Parathyroid adenoma (tissue), 2 donors: Measurements from ENCODE around the gene LANCL2.
"Not testable (repeated sequence)": the region's sequence is repeated elsewhere in the genome, so short reads cannot be mapped to it uniquely, and the experiment has no call there.

ENCODE experiments used
- H2AFZ ChIP-seq: fragments of 300-600 bp; sonication (generic); one replicate; pipeline ENCODE4 v1.7.0; 2017; ENCODE audit warnings: antibody characterized with exemption, mild to moderate bottlenecking
- H3K27ac ChIP-seq: fragments of 300-600 bp; sonication (generic); one replicate; pipeline ENCODE4 v1.7.0; 2017
- H3K27me3 ChIP-seq: fragments of 300-600 bp; sonication (generic); one replicate; pipeline ENCODE4 v1.7.0; 2017; ENCODE audit warnings: low read length; ENCODE audit not compliant: control insufficient read depth, insufficient read depth
- H3K36me3 ChIP-seq: fragments of 300-600 bp; sonication (generic); one replicate; pipeline ENCODE4 v1.7.0; 2017; ENCODE audit warnings: low read length; ENCODE audit not compliant: control insufficient read depth, insufficient read depth
- H3K4me1 ChIP-seq: fragments of 300-600 bp; sonication (generic); one replicate; pipeline ENCODE4 v1.7.0; 2017; ENCODE audit warnings: control low read depth
- H3K4me2 ChIP-seq: fragments of 300-600 bp; sonication (generic); one replicate; pipeline ENCODE4 v1.7.0; 2017; ENCODE audit warnings: low read length
- H3K4me3 ChIP-seq: fragments of 300-600 bp; sonication (generic); one replicate; pipeline ENCODE4 v1.7.0; 2017; ENCODE audit warnings: low read depth, low read length
- H3K79me2 ChIP-seq: fragments of 300-600 bp; sonication (generic); one replicate; pipeline ENCODE4 v1.7.0; 2017; ENCODE audit warnings: control low read depth
- H3K9ac ChIP-seq: fragments of 300-600 bp; sonication (generic); one replicate; pipeline ENCODE4 v1.7.0; 2017; ENCODE audit warnings: mild to moderate bottlenecking
- H3K9me3 ChIP-seq: fragments of 300-600 bp; sonication (generic); one replicate; pipeline ENCODE4 v1.7.0; 2017; ENCODE audit warnings: low read length; ENCODE audit not compliant: control insufficient read depth
- TF ChIP-seq, protein P1 (sequence below): fragments of 300-600 bp; sonication (generic); IDR thresholded peaks from one replicate; pipeline ENCODE4 v1.7.0; 2017; ENCODE audit warnings: antibody characterized with exemption, mild to moderate bottlenecking
- donor health status: primary hyperparathyroidism.

LANCL2 gene

DNA sequence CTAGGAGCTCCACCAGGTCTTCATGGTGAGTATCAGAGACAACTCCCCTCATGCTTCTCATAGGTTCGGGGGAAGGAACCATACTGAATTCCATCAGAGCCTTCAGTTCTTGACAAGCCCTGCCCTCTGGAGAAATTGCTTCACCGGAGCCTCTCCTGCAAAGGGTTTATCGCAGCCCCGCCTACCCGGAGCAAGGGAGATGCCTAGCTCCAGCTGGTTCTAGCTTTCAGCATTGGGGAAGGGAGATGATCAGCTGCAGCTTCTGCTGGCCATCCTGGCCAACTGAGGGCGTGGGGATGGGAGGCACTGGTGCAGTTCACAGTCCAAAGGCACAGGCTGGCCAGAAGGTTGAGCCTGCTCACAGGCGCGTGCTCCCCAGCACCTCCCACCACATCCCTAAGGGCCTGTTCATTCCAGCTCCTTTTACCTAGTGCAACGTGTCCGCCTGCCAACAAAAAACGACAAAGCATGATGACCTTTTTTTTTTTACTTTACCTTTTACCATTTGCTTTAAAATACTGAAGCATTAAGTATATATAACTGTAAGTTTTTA, 31.2 kb downstream of the LANCL2 start:
- Histone ChIP-seq H3K9me3 (no peaks in the 10 kb centered on the region), H3K4me3 (no peak overlapping the region), H3K27me3 (no peaks in the 10 kb centered on the region), H3K79me2 (no peaks in the 10 kb centered on the region), H3K27ac (no peak overlapping the region), H2AFZ (no peak overlapping the region), H3K36me3 (no peaks in the 10 kb centered on the region), H3K9ac (no peak overlapping the region), H3K4me2 (no peak overlapping the region), H3K4me1 (no peaks in the 10 kb centered on the region)
- TF ChIP-seq, protein P1, sequence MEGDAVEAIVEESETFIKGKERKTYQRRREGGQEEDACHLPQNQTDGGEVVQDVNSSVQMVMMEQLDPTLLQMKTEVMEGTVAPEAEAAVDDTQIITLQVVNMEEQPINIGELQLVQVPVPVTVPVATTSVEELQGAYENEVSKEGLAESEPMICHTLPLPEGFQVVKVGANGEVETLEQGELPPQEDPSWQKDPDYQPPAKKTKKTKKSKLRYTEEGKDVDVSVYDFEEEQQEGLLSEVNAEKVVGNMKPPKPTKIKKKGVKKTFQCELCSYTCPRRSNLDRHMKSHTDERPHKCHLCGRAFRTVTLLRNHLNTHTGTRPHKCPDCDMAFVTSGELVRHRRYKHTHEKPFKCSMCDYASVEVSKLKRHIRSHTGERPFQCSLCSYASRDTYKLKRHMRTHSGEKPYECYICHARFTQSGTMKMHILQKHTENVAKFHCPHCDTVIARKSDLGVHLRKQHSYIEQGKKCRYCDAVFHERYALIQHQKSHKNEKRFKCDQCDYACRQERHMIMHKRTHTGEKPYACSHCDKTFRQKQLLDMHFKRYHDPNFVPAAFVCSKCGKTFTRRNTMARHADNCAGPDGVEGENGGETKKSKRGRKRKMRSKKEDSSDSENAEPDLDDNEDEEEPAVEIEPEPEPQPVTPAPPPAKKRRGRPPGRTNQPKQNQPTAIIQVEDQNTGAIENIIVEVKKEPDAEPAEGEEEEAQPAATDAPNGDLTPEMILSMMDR: no peak

DNA sequence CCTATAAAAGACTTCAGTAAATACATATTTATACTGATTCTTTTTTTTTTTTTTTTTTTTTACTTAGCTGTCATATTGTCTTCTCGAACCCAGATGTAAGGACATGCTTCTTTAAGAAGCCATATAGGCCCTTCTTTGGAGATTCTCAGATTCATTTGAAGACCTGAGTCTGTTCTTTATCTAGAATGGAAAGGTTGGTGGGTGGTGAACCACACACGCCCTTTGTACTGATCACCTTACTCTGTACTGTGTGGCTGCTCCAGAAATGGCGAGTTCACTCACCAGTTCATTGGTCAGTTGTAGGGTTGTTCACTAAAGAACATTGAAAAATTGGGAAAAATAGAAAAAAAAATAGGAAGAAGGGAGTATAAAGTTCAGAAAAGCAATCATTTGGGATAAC, 32.5 kb downstream of the LANCL2 start:
- H2AFZ ChIP-seq: no peak overlapping the region
- no peak overlapping the region for H3K9ac ChIP-seq
- TF ChIP-seq, protein P1: no peak
- no peaks in the 10 kb centered on the region for H3K27me3 ChIP-seq
- no peak overlapping the region for H3K27ac ChIP-seq
- H3K36me3 ChIP-seq: no peaks in the 10 kb centered on the region
- H3K79me2 ChIP-seq: no peaks in the 10 kb centered on the region
- H3K4me2 ChIP-seq: no peak overlapping the region
- no peaks in the 10 kb centered on the region for H3K9me3 ChIP-seq
- no peak overlapping the region for H3K4me3 ChIP-seq
- H3K4me1 ChIP-seq: no peaks in the 10 kb centered on the region

DNA sequence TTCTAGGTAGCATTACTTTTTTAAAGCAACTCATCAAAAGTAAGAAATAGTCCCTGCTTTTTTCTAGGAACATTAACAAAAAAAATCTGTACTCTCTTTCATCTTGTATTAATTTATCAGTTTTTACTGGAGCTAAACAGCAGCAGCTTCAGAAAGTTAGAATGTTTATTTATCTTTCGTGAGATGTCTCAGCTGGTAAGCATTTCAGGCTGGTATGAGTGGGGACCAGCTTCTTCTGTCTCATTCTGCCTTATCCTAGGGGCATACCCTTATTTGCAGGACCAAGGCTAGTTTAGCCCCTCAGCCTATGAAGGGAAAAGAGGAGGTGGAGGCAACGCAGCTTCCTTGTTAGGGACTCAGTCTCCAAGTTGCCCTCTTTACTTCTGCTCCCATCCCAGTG, 35.1 kb downstream of the LANCL2 start:
- no peak overlapping the region for H3K4me2 ChIP-seq
- H3K4me1 ChIP-seq: no peaks in the 10 kb centered on the region
- H3K4me3 ChIP-seq: no peak overlapping the region
- TF ChIP-seq, protein P1: no peak
- no peaks in the 10 kb centered on the region for H3K27me3 ChIP-seq
- no peak overlapping the region for H3K9ac ChIP-seq
- no peaks in the 10 kb centered on the region for H3K9me3 ChIP-seq
- H2AFZ ChIP-seq: no peak overlapping the region
- no peaks in the 10 kb centered on the region for H3K36me3 ChIP-seq
- no peak overlapping the region for H3K27ac ChIP-seq
- no peaks in the 10 kb centered on the region for H3K79me2 ChIP-seq

DNA sequence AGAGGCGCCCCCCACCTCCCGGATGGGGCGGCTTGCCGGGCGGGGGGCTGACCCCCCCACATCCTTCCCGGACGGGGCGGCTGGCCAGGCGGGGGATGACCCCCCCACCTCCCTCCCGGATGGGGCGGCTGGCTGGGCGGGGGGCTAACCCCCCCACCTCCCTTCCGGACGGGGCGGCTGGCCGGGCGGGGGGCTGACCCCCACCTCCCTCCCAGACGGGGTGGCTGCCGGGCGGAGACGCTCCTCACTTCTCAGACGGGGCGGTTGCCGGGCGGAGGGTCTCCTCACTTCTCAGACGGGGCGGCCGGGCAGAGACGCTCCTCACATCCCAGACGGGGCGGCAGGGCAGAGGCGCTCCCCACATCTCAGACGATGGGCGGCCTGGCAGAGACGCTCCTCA, 37.4 kb downstream of the LANCL2 start:
- not testable (repeated sequence) for H3K4me1 ChIP-seq, H3K27me3 ChIP-seq, H3K36me3 ChIP-seq, H3K27ac ChIP-seq, H2AFZ ChIP-seq, H3K4me3 ChIP-seq, H3K9me3 ChIP-seq, H3K4me2 ChIP-seq, H3K9ac ChIP-seq, H3K79me2 ChIP-seq

DNA sequence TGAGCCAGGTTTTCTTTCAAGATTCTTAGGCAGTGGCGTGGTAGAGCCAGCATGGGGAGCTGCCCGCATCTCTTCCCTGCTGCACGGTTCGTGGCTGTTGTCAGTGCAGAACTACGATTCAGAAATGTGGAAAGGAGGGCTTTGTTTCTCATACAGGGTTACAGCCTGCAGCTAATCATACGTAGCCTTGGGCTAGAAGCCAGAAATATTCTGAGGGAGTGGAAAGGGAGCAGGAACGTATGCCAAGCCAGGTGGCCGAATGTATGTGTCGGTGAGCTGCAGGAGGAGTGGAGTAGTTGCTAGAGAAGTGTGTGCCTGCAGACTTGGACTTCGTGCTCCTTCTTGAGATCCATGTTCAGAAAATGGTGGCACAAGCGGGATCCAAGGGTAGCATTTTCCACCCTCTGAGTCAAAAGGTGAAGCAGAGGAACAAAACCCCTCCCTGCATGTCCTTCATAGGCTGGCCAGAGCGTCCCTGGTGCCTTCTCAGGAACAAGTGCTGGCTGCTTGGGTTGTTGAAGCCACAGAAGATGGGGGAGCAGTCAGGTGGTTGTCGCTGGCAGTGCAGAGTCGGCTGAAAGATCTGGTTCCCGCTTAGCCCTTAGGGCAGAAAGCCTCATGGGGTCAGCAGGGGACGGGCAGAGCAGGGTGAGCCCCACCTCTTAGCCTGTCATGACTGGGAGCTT, 40.9 kb downstream of the LANCL2 start:
- H3K4me1 ChIP-seq: no peaks in the 10 kb centered on the region
- no peaks in the 10 kb centered on the region for H3K36me3 ChIP-seq
- H3K27ac ChIP-seq: no peak overlapping the region
- H3K27me3 ChIP-seq: no peaks in the 10 kb centered on the region
- no peak overlapping the region for H3K4me3 ChIP-seq
- H3K4me2 ChIP-seq: no peak overlapping the region
- no peaks in the 10 kb centered on the region for H3K9me3 ChIP-seq
- no peak overlapping the region for H2AFZ ChIP-seq
- no peak overlapping the region for H3K9ac ChIP-seq
- TF ChIP-seq, protein P1: no peak
- H3K79me2 ChIP-seq: no peaks in the 10 kb centered on the region
